ENCODE data around the gene KPNA3. TPM values are rescaled to one million over a fixed set of nuclear protein-coding genes. Genes with fewer than 3 reads are reported as not detected.

The KPNA3 gene
- total RNA-seq, 1 experiment from 2014 or later = 49.7 TPM

DNA sequence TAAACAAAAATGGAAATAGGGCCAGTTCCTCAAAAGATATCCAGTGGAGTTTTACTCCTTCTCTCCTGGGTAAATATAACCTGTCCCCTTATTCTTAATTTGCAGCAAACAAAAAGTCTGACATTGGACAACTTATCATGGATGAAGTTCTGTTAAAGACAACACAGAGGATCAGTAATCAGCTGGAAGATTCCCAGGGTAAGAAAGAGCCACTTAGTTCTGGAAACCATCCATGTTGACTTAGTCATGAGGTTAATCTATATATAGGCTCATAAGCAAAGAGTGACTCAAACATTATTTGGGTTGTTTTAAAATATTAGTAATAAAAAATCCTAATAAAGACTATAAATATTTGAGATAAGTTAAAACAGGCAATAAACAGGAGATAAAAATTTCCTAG, 60.7 kb downstream of the KPNA3 start:
- no peak overlapping the region for H3K23ac ChIP-seq (ENCODE audit: insufficient read length, low read depth, low read length)
- H4K5ac ChIP-seq (ENCODE audit: insufficient read length, low read depth, low read length) = no peak overlapping the region
- no peaks in the 10 kb centered on the region for H4K20me1 ChIP-seq (ENCODE audit: control insufficient read depth, insufficient read depth, insufficient read length)
- H3K9me3 ChIP-seq (ENCODE audit: control insufficient read depth, low read depth, low read length) = no peaks in the 10 kb centered on the region
- H2BK15ac ChIP-seq (ENCODE audit: low read depth, low read length) = no peak overlapping the region
- no peaks in the 10 kb centered on the region for H3K79me1 ChIP-seq (ENCODE audit: insufficient read depth, low read depth, low read length, poor library complexity, severe bottlenecking)
- Mint-ChIP-seq H3K4me3 (no peak overlapping the region), H3K9me3 (no peaks in the 10 kb centered on the region), H3K36me3 (ENCODE audit: insufficient read depth in 1 of 3, low read depth in 3 of 3) (peaks cover 12 to 46% (median 37%) of the 10 kb centered on the region in 3 experiments; a peak in 6 of 7 replicates), H3K27me3 (ENCODE audit: low read depth) (no peaks in the 10 kb centered on the region), H3K27ac (no peak overlapping the region), H3K4me1 (no peaks in the 10 kb centered on the region)
- H3K23me2 ChIP-seq (ENCODE audit: insufficient read length, low read depth, low read length, poor library complexity, severe bottlenecking) = no peaks in the 10 kb centered on the region
- H4K91ac ChIP-seq (ENCODE audit: insufficient read length, low read depth, low read length) = no peak overlapping the region
- H2BK5ac ChIP-seq (ENCODE audit: insufficient read length, low read length) = no peak overlapping the region
- no peak overlapping the region for H2AK5ac ChIP-seq (ENCODE audit: insufficient read length, low read length)
- H2AFZ ChIP-seq (ENCODE audit: low read length) = no peak overlapping the region
- no peak overlapping the region for H2BK120ac ChIP-seq (ENCODE audit: low read depth, low read length, poor library complexity, severe bottlenecking)
- H3K56ac ChIP-seq (ENCODE audit: insufficient read length, low read depth, low read length) = no peak overlapping the region
- H3K18ac ChIP-seq (ENCODE audit: insufficient read length, low read depth, low read length) = no peak overlapping the region
- H3K4me2 ChIP-seq (ENCODE audit: insufficient read depth, insufficient read length, low read length) = no peak overlapping the region
- TF ChIP-seq, protein P1, sequence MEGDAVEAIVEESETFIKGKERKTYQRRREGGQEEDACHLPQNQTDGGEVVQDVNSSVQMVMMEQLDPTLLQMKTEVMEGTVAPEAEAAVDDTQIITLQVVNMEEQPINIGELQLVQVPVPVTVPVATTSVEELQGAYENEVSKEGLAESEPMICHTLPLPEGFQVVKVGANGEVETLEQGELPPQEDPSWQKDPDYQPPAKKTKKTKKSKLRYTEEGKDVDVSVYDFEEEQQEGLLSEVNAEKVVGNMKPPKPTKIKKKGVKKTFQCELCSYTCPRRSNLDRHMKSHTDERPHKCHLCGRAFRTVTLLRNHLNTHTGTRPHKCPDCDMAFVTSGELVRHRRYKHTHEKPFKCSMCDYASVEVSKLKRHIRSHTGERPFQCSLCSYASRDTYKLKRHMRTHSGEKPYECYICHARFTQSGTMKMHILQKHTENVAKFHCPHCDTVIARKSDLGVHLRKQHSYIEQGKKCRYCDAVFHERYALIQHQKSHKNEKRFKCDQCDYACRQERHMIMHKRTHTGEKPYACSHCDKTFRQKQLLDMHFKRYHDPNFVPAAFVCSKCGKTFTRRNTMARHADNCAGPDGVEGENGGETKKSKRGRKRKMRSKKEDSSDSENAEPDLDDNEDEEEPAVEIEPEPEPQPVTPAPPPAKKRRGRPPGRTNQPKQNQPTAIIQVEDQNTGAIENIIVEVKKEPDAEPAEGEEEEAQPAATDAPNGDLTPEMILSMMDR (conservative IDR thresholded peaks at IDR 0.05) = no peak
- H3K14ac ChIP-seq (ENCODE audit: insufficient read depth, low read length) = no peak overlapping the region
- H3K4me1 ChIP-seq (ENCODE audit: insufficient read depth, low read length) = no peaks in the 10 kb centered on the region
- no peak overlapping the region for H3K9ac ChIP-seq (ENCODE audit: extremely low read depth, insufficient read length, low read length)
- H3K27me3 ChIP-seq (ENCODE audit: insufficient read depth, low read length) = no peaks in the 10 kb centered on the region
- H4K8ac ChIP-seq (replicated peaks; ENCODE audit: insufficient read length, low read depth, low read length) = no peak overlapping the region
- no peaks in the 10 kb centered on the region for H3K79me2 ChIP-seq (ENCODE audit: insufficient read depth, low read length)
- no peak overlapping the region for H3T11ph ChIP-seq (ENCODE audit: low read length)
- no peak for DNase-seq
- H3K4ac ChIP-seq (ENCODE audit: low read depth, low read length) = no peak overlapping the region
- H2BK20ac ChIP-seq (ENCODE audit: low read depth, low read length, poor library complexity, severe bottlenecking) = no peak overlapping the region
- H3K27ac ChIP-seq (ENCODE audit: insufficient read length, low read depth, low read length) = no peak overlapping the region
- H2BK12ac ChIP-seq (ENCODE audit: insufficient read length, low read depth, low read length) = no peak overlapping the region
